ENCODE data around the gene CYB561D1. TPM values are rescaled to one million over a fixed set of nuclear protein-coding genes. Genes with fewer than 3 reads are reported as not detected.

Gene CYB561D1
- total RNA-seq, 1 donor from 2014 or later: 10.8 TPM

DNA sequence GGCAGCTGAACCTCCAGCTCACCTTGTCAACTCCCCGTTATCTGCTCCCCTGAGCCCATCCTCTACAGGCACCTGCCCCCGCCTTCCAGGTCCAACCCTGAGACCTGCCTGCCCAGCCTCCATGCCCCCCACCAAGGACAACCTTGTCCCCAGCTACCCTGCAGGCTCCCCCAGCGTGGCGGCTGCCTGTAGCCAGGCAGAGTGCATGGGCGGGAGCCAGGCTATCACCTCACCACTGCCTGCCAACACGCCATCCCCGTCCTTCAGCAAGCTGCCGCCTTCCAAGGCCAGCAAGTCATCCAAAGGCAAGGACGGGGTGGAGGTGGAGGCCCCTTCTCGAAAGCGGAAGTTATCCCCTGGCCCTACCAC lies 3.0 kb upstream of the CYB561D1 start:
- DNase-seq (ENCODE audit: low spot score): no peak
- H3K4me3 Mint-ChIP-seq (ENCODE audit: unreplicated experiment): no peak overlapping the region
- H3K27ac Mint-ChIP-seq (ENCODE audit: unreplicated experiment): no peak overlapping the region
- TF ChIP-seq, protein P1, sequence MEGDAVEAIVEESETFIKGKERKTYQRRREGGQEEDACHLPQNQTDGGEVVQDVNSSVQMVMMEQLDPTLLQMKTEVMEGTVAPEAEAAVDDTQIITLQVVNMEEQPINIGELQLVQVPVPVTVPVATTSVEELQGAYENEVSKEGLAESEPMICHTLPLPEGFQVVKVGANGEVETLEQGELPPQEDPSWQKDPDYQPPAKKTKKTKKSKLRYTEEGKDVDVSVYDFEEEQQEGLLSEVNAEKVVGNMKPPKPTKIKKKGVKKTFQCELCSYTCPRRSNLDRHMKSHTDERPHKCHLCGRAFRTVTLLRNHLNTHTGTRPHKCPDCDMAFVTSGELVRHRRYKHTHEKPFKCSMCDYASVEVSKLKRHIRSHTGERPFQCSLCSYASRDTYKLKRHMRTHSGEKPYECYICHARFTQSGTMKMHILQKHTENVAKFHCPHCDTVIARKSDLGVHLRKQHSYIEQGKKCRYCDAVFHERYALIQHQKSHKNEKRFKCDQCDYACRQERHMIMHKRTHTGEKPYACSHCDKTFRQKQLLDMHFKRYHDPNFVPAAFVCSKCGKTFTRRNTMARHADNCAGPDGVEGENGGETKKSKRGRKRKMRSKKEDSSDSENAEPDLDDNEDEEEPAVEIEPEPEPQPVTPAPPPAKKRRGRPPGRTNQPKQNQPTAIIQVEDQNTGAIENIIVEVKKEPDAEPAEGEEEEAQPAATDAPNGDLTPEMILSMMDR (IDR thresholded peaks at IDR 0.05): peak; percentile 26
- H3K27me3 Mint-ChIP-seq (ENCODE audit: low read depth): no peaks in the 10 kb centered on the region
- H3K36me3 Mint-ChIP-seq (ENCODE audit: low read depth): peaks cover 4% of the 10 kb centered on the region
- peaks cover 27% of the 10 kb centered on the region for H3K4me1 Mint-ChIP-seq (ENCODE audit: low read depth)
- H3K9me3 Mint-ChIP-seq (ENCODE audit: low read depth): no peaks in the 10 kb centered on the region

DNA sequence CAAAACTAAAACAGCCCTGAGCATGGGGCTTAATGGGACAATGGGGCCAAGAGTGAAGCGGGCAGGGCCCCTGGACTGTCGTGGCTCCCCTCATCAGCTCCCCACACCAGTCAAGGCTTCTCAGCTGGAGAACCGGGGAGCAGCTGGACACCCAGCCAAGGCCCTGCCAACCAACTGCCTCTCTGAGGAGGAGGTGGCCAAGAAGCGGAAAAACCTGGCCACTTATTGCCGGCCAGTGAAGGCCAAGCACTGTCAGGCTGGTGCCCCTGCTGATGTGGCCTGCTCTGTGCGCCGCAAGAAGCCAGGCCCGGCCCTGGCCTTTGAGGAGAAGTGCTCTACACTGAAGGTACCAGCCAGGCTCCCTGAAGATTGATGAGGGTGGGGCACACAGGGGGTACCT lies 2.5 kb upstream of the CYB561D1 start:
- no peak overlapping the region for H3K27ac Mint-ChIP-seq (ENCODE audit: unreplicated experiment)
- no peak for DNase-seq (ENCODE audit: low spot score)
- H3K27me3 Mint-ChIP-seq (ENCODE audit: low read depth): no peaks in the 10 kb centered on the region
- H3K4me1 Mint-ChIP-seq (ENCODE audit: low read depth): peaks cover 27% of the 10 kb centered on the region
- TF ChIP-seq, protein P1 (IDR thresholded peaks at IDR 0.05): no peak
- H3K36me3 Mint-ChIP-seq (ENCODE audit: low read depth): peaks cover 4% of the 10 kb centered on the region
- no peak overlapping the region for H3K4me3 Mint-ChIP-seq (ENCODE audit: unreplicated experiment)
- H3K9me3 Mint-ChIP-seq (ENCODE audit: low read depth): no peaks in the 10 kb centered on the region

DNA sequence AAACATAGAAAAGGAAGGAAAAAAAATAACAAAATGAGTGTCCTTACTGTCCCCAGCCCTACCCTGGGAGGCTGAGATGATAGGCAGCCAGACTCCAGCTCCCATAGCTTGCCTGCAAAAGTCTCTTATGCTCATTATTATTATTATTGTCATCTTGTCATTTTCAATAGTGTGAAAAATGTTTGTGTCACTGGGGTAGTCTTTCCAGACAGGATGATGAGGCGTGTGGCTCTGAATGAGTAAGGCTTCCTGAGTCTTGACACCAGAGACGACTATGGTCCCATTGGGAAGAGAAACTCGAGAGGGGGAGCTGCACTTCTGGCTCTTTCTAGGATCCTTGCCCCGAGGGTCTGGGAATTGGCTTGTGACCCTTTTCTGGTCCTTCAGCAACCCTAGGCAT lies 1.1 kb upstream of the CYB561D1 start:
- Mint-ChIP-seq H3K9me3 (ENCODE audit: low read depth) (no peaks in the 10 kb centered on the region), H3K4me3 (ENCODE audit: unreplicated experiment) (no peak overlapping the region), H3K27ac (ENCODE audit: unreplicated experiment) (no peak overlapping the region), H3K36me3 (ENCODE audit: low read depth) (peaks cover 4% of the 10 kb centered on the region), H3K27me3 (ENCODE audit: low read depth) (no peaks in the 10 kb centered on the region), H3K4me1 (ENCODE audit: low read depth) (peaks cover 27% of the 10 kb centered on the region)
- no peak for DNase-seq (ENCODE audit: low spot score)
- TF ChIP-seq, protein P1 (IDR thresholded peaks at IDR 0.05): no peak

DNA sequence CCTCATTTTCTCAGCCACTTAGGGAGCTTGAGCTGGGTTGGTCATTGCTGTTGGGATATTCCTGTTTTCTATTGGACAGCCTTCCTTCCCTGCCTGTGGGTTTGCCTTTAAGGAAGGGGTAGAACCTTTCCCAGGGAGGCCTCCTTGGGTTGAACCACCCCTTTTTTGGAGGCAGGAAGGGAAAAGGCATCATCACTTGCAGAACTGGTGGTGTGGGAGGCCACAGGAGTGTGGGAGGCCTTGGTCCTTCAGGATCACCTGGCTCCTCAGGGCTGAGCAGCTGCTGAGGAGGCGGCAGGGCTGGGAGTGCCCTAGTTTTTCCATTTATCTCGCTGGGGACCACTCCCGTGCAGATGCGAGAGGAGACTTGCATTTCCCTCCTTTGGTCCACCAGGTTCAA lies 667 bp upstream of the CYB561D1 start:
- DNase-seq (ENCODE audit: low spot score): no peak
- TF ChIP-seq, protein P1 (IDR thresholded peaks at IDR 0.05): no peak
- no peak overlapping the region for H3K4me3 Mint-ChIP-seq (ENCODE audit: unreplicated experiment)
- no peaks in the 10 kb centered on the region for H3K9me3 Mint-ChIP-seq (ENCODE audit: low read depth)
- H3K27ac Mint-ChIP-seq (ENCODE audit: unreplicated experiment): no peak overlapping the region
- H3K36me3 Mint-ChIP-seq (ENCODE audit: low read depth): peaks cover 4% of the 10 kb centered on the region
- H3K4me1 Mint-ChIP-seq (ENCODE audit: low read depth): peaks cover 27% of the 10 kb centered on the region
- no peaks in the 10 kb centered on the region for H3K27me3 Mint-ChIP-seq (ENCODE audit: low read depth)

DNA sequence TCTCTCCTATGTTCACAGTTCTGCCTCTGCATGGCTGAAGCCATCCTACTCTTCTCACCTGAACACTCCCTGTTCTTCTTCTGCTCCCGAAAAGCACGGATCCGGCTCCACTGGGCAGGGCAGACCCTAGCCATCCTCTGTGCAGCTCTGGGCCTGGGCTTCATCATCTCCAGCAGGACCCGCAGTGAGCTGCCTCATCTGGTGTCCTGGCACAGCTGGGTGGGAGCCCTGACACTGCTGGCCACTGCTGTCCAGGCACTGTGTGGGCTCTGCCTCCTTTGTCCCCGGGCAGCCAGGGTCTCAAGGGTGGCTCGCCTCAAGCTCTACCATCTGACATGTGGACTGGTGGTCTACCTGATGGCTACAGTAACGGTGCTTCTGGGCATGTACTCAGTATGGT lies 1.8 kb downstream of the CYB561D1 start:
- peaks cover 47% of the 10 kb centered on the region for H3K4me1 Mint-ChIP-seq (ENCODE audit: low read depth)
- no peaks in the 10 kb centered on the region for H3K27me3 Mint-ChIP-seq (ENCODE audit: low read depth)
- H3K27ac Mint-ChIP-seq (ENCODE audit: unreplicated experiment): no peak overlapping the region
- H3K9me3 Mint-ChIP-seq (ENCODE audit: low read depth): no peaks in the 10 kb centered on the region
- H3K36me3 Mint-ChIP-seq (ENCODE audit: low read depth): peaks cover 2% of the 10 kb centered on the region
- TF ChIP-seq, protein P1 (IDR thresholded peaks at IDR 0.05): no peak
- H3K4me3 Mint-ChIP-seq (ENCODE audit: unreplicated experiment): peak overlapping the region; percentile 19
- no peak for DNase-seq (ENCODE audit: low spot score)
